ENCODE results near the gene MICB.

- TF ChIP-seq ELK1 (IDR thresholded peaks at IDR 0.05; ENCODE audit: low read depth, low read length), result no peak
- no peak for TF ChIP-seq CTCF (IDR thresholded peaks at IDR 0.05)
- no peak for TF ChIP-seq SREBF2 (IDR thresholded peaks at IDR 0.05)
- TF ChIP-seq FOSB (CRISPR knock-in tag; IDR thresholded peaks at IDR 0.05), result no peak
- no peak for TF ChIP-seq RCOR1 (IDR thresholded peaks at IDR 0.05; ENCODE audit: low read depth, low read length)
- no peak for TF ChIP-seq SMC3 (IDR thresholded peaks at IDR 0.05)
- TF ChIP-seq FOSL2 (IDR thresholded peaks at IDR 0.05), result no peak
- TF ChIP-seq FOSL2 (CRISPR knock-in tag; IDR thresholded peaks at IDR 0.05), result no peak
- no peak for TF ChIP-seq EP300 (IDR thresholded peaks at IDR 0.05)
- TF ChIP-seq CHD2 (IDR thresholded peaks at IDR 0.05; ENCODE audit: low read length, partially characterized antibody), result no peak
- no peak for TF ChIP-seq RAD21 (conservative IDR thresholded peaks at IDR 0.05 in 1 of 2, IDR thresholded peaks at IDR 0.05 in 1 of 2)
- no peak for TF ChIP-seq PBX3 (IDR thresholded peaks at IDR 0.05)
- no peak for TF ChIP-seq ESRRA (IDR thresholded peaks at IDR 0.05; ENCODE audit: borderline replicate concordance, low read length)
These were observed 25.7 kb upstream of the MICB start for GRCh38 chr6:31472259-31472658.

Data from A549 (cell line).